ENCODE measurements around the gene RPS5.
"Not testable (repeated sequence)": the region's sequence is repeated elsewhere in the genome, so short reads cannot be mapped to it uniquely, and the experiment has no call there.

The RPS5 gene

DNA sequence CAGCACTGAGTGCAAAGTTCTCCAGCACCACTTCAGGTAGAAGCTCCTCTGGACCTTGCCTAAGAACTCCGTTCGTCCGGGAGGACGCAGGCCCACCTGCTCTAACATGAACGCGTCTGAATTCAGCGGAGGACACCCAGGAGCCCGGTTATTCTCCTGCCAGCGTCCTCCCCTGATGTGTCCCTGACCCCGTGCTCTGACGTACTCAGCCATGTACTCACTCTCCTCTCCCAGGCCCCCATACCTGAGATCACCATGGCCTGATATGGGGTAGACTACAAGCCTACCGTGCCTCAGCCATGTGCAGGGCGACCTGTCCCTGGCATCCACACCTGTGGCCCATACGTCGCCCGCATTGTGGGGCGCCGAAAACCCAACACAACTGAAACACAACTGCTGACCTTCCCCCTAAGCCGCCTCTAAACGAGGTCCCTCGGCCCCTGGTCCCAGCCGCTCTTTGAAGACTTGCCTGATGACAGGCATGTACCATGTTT lies 20.6 kb downstream of the RPS5 start:
- no peak for DNase-seq

DNA sequence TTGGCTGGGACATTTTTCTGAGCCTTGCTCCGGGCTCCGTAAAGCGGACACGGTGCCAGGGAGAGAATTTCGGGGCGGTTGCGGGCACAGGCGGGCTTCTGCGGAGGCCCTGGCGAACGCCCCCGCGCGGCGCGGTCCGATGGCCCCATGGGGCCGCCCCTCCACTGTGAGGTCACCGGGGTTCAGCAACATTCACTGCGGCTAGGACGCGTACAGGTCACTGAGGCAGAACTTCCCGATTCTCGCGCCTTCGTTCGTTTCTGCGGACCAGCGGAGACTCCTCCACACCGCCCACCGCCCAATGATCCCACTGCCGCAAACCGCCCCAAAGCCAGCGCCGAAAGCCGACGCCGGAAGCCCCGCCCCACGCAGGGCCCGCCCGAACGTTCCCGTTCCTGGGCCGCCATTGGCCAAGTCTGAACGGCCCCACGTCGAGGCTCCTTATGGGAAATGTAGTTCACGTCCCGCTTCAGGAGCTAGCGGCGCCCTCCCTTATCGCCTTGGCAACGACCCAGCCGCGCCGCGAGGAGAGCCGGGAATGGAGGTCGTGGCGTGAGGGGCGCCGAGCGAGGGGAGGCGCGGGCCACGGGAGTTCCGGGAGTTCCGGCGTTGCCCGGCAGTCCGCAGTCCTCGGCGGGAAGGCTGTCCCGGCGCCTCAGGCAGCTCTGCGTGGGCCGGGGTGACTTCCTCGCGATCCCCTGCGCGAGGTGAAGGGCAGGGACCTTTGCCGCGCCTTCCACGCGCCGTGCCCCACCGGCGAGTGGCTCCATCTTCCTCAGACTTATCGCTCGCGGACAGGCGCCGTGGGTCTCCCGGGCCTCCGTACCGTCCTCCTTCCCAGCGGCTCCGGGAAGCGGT lies 21.3 kb downstream of the RPS5 start, which contains the start of gene ZNF584:
Gene ZNF584 (plus strand): TSS at position 498 of the 858 bp plus-strand sequence. CDS start 499 bp downstream, outside the sequence.
- DNase-seq = peak; percentile 87

DNA sequence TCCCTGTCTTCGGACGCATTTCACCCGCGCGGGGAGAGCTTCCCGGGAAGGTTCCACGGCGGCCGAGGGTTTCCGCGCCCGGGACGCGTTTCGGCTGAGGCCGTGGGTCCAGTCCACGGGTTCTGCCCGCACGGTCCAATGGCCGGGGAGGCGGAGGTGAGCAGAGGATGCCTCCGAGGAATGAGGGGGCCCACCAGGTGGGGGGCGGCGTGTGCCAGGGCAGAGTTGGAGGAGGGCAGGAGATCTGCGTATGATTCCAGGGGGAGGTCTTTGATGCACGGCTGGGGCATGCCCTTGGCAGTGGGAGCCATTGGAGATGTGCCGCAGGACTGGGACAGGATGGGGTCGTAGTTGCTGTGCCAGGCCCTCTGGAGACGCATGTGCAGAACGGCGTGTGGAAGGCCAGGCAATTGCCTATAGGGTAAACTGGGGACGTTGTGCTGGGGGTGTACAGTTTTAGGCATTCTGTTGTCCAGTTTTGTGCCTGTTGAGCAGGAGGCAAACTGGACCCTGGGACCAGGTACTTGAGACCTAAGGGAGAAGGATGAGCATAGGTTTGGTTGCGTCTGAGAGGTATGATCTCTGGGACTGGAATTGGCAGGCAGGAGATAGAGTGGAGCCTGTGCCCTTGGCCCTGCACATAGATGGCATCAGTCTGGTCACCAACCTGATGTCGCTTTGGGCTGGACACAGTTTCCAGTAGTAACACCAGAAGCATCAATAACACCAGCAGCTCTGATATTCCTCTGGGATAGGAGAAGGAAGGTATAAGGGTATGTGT lies 22.1 kb downstream of the RPS5 start:
- no peak for DNase-seq

DNA sequence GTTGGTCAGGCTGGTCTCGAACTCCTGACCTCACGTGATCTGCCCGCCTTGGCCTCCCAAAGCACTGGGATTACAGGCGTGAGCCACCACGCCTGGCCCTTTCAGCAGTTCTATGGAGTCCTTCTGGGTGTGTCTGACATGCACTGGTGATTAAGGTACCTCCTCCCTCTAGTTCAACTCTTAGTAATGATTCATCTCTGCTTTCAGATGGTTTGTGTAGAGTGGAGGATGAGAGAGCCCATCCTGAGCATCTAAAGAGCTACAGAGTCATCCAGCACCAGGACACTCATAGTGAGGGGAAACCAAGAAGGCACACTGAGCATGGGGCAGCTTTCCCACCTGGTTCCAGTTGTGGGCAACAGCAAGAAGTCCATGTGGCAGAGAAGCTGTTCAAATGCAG lies 29.5 kb downstream of the RPS5 start:
- DNase-seq = no peak

DNA sequence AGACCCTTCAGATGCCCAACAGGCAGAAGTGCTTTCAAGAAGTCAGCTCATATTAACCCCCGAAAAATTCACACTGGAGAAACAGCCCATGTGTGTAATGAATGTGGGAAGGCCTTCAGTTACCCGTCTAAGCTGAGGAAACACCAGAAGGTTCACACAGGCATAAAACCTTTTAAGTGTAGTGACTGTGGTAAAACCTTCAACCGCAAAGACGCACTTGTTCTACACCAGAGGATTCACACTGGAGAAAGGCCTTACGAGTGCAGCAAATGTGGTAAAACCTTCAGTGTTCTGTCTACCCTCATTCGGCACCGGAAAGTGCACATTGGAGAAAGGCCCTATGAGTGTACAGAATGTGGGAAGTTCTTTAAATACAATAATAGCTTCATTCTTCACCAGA lies 30.0 kb downstream of the RPS5 start:
- DNase-seq = no peak

DNA sequence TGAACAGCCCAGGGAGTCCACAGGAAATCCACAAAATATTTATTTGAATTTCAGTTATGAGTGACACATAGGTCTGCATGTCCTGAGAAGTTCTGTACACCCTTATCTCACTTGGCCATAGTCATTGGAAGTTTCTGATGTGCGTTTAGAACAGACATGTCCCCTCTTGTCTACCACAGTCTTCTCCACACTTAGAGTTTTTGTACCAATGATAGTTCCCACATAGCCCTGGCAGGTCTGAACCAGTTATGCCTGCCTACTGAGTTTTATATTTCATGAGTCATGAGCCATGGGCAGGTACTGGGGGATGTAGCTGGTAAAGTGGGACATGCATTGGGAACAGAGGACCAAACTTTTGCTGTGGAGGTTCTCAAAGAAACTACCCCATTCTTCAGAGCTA lies 41.5 kb downstream of the RPS5 start:
- DNase-seq = no peak

DNA sequence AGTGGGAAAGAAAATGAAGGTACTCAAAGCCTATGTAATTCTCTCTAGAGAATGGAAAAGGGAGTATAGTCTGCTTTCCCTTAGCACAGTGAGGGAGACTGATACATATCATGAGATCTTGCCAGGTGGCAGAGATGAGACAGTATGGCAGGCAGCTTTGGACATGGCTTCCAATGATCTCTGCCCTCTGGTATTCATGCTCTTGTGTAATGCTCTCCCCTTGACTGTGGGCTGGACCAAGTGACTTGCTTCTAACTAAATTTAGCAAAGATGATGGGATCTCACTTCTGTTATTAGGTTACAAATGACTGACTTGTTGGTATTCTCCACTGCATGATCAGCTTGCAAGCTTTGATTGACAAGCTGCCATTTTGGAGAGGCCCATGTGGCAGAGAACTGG lies 42.7 kb downstream of the RPS5 start:
- DNase-seq = no peak

DNA sequence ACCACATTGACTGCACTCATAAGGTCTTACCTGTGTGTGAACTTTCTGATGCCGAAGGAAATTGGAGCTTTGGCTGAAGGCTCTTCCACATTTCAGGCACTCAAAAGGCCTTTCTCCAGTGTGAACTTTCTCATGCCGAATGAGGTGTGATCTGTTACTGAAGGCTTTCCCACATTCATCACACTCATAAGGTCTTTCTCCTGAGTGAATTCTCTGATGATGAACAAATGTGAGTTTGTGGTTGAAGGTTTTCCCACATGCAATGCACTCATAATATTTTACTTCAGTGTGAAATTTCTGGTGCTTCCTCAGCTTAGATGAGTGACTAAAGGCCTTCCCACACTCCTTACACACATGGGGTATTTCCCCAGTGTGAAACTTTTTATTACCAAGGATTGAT lies 47.1 kb downstream of the RPS5 start:
- DNase-seq = no peak

DNA sequence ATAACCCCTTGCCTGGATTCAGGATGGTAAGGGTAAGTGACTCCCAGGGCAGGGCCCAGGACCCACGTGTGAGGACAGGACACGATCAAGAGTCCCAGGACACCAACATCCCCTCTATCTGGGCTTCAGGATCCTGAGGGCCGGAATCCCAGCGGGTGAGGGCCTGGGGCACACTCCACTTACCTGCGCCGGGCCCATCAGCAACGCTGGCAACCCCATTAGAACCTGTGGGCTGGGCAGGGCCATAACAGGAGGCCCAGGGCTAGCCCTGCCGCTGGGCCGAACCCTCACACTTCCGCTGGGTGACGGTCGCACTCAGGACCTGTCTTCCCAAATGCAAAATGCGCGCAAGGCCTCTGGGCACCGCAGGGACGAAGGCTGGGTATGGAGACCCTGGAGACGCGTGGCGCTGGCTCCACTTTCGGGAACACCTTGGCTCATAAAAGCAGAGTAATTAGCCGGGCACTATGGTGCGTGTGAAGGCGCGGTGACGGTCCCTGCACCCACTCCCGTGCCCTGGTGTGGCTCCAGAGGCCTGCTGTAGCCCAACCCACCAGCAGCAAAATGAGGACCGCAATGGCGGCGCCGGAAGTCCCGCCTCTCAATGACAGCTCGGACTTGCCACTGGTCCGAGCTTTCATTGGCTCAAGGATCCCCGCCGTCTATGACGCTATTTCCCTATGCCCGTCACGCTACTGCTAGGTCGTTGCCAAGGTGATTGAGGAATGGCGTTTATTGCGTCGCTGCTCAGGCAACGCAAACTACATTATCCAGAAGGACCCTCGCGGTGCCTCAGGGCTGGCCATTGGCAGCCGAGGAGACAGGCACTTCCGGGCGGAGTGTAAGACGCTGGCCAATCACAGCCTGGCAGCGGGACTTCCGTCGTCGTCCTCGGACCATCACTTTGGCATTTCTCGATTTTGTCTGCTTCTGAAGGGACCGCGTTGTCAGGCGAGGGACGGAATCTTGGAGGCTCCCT lies 52.8 kb downstream of the RPS5 start, which contains the start of gene ZNF132:
Gene ZNF132 (minus strand): TSS at position 578 of the 979 bp plus-strand sequence. CDS start 332 bp downstream, at position 246.
- DNase-seq = peak; percentile 81

DNA sequence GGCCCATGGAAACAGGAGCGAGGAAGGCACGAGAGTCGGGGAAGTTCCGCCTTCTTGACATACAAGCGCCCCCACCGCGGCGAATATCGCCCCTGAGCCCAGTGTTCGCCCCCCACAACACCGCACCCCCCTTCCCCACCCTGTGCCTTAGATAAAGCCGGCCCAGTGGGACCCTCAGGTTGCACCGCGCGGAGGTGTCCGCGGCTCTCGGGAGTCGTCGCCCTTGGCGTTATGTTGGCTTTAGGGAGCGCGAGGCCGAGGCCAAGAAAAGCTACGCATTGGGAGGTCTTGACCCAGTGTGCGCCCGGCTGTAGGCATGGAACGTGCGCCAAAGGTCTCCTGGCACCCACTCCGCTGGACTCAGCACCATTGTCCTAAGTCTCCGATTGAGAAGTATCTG lies 53.5 kb downstream of the RPS5 start:
- no peak for DNase-seq

DNA sequence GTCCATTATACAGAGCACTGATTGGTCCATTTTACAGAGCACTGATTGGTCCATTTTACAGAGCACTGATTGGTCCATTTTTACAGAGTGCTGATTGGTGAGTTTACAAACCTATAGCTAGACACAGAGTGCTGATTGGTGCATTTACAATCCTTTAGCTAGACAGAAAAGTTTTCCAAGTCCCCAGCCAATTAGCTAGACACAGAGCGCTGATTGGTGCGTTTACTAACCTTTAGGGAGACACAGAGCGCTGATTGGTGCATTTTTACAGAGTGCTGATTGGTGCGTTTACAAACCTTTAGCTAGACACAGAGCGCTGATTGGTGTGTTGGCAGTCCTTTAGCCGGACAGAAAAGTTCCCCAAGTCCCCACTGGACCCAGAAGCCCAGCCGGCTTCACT lies 55.9 kb downstream of the RPS5 start:
- not testable (repeated sequence) for DNase-seq

All from activated gamma-delta T cell (primary cell).